BE2C (cell line): ENCODE measurements around the gene PANK4.

ENCODE experiments used
- DNase-seq: peaks from one replicate; pipeline ENCODE4 v3.0.0-alpha.2; 2020
- H3K27me3 ChIP-seq: fragments of 250-450 bp; sonication (Bioruptor Pico); 2 replicates; pipeline ENCODE4 v1.5.1; 2020; ENCODE audit warnings: mild to moderate bottlenecking
- H3K36me3 ChIP-seq: fragments of 250-450 bp; sonication (Bioruptor Pico); 2 replicates; pipeline ENCODE4 v1.5.1; 2020; ENCODE audit warnings: mild to moderate bottlenecking
- H3K4me1 ChIP-seq: fragments of 250-450 bp; sonication (Bioruptor Pico); 2 replicates; pipeline ENCODE4 v1.5.1; 2020
- H3K4me3 ChIP-seq: 2 replicates; pipeline ENCODE4 v1.5.1; 2011; ENCODE audit warnings: low read depth, low read length
- H3K9me3 ChIP-seq: fragments of 250-450 bp; sonication (Bioruptor Pico); 2 replicates; pipeline ENCODE4 v1.5.1; 2020
- CTCF ChIP-seq: IDR thresholded peaks from 2 replicates; pipeline ENCODE4 v1.5.1; 2012; ENCODE audit warnings: mild to moderate bottlenecking, low read depth, low read length

Gene PANK4

GRCh38 chr1:2503554-2504224 lies 22.7 kb downstream of the PANK4 start:
- H3K4me1 ChIP-seq: no peaks in the 10 kb centered on the region
- TF ChIP-seq CTCF: no peak
- no peak overlapping the region for H3K4me3 ChIP-seq
- no peaks in the 10 kb centered on the region for H3K9me3 ChIP-seq
- no peak for DNase-seq
- no peaks in the 10 kb centered on the region for H3K36me3 ChIP-seq
- H3K27me3 ChIP-seq: no peaks in the 10 kb centered on the region

DNA sequence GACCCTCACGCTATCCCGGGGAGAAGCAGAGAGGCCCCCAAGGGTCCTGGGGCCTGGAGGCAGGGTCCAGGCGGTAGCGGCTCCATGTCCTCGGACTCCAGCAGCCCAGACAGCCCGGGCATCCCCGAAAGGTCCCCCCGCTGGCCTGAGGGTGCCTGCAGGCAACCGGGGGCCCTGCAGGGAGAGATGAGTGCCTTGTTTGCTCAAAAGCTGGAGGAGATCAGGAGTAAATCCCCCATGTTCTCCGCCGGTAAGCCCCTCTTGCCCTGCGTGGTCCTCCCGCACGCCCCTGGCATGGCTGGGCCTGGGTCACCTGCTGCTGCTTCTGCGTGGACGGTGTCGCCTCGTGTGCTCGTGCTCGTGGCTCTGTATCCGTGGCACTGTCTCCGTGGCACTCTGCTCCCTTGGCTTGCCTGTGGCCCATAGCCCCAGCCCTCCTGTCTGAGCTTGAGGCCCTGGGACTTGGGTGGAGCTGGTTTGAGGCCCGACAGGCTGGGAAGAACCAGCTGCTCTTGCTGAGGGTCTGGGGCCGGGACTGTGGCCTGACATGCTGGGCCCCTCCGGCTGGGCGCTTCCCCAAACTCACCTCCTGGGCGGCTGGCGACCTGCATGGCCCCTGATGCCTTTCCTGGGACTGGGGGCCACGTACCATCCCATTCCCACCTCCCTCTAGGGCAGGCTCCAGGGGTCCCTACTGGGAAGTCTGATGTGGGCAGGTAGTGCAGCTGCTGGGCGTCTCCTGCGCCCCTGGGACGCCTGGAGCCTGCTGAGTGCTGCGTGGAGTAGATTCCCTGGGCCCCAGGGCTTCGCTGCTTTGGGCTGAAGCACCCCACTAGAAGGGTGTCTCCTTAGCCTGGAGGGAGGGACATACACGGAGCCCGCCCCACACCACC lies 23.5 kb downstream of the PANK4 start:
- Histone ChIP-seq H3K36me3 (no peaks in the 10 kb centered on the region), H3K4me3 (no peak overlapping the region), H3K9me3 (no peaks in the 10 kb centered on the region), H3K27me3 (no peaks in the 10 kb centered on the region), H3K4me1 (no peaks in the 10 kb centered on the region)
- no peak for TF ChIP-seq CTCF
- no peak for DNase-seq

GRCh38 chr1:2502210-2502609 lies 24.2 kb downstream of the PANK4 start:
- no peaks in the 10 kb centered on the region for H3K9me3 ChIP-seq
- TF ChIP-seq CTCF: no peak
- H3K4me1 ChIP-seq: no peaks in the 10 kb centered on the region
- no peaks in the 10 kb centered on the region for H3K27me3 ChIP-seq
- H3K4me3 ChIP-seq: no peak overlapping the region
- H3K36me3 ChIP-seq: no peaks in the 10 kb centered on the region
- no peak for DNase-seq

- H3K27me3 ChIP-seq: no peaks in the 10 kb centered on the region
- no peak overlapping the region for H3K4me3 ChIP-seq
- no peaks in the 10 kb centered on the region for H3K4me1 ChIP-seq
- DNase-seq: no peak
- no peak for TF ChIP-seq CTCF
- no peaks in the 10 kb centered on the region for H3K9me3 ChIP-seq
- no peaks in the 10 kb centered on the region for H3K36me3 ChIP-seq
Measured at GRCh38 chr1:2501820-2502119, 24.6 kb downstream of the PANK4 start.

- H3K36me3 ChIP-seq: no peaks in the 10 kb centered on the region
- no peak for DNase-seq
- no peak for TF ChIP-seq CTCF
- no peaks in the 10 kb centered on the region for H3K9me3 ChIP-seq
- no peaks in the 10 kb centered on the region for H3K27me3 ChIP-seq
- H3K4me1 ChIP-seq: no peaks in the 10 kb centered on the region
- no peak overlapping the region for H3K4me3 ChIP-seq
Measured at GRCh38 chr1:2501041-2501819, 25.2 kb downstream of the PANK4 start.
